PC-9 (cell line): ENCODE results near the gene CNDP1.

Experiments
- EZH2 ChIP-seq: fragments of 200-600 bp; sonication (generic); IDR thresholded peaks from 2 replicates; pipeline ENCODE4 v1.8.0; 2017; ENCODE audit warnings: antibody characterized with exemption, low read depth
- TF ChIP-seq, protein P1 (sequence below): fragments of 200-600 bp; sonication (generic); conservative IDR thresholded peaks from 2 replicates; pipeline ENCODE4 v1.6.1; 2017; ENCODE audit warnings: mixed run types, antibody characterized with exemption, mild to moderate bottlenecking, moderate library complexity

GRCh38 chr18:74611765-74612164, 77.5 kb downstream of the CNDP1 start:
- TF ChIP-seq, protein P1, sequence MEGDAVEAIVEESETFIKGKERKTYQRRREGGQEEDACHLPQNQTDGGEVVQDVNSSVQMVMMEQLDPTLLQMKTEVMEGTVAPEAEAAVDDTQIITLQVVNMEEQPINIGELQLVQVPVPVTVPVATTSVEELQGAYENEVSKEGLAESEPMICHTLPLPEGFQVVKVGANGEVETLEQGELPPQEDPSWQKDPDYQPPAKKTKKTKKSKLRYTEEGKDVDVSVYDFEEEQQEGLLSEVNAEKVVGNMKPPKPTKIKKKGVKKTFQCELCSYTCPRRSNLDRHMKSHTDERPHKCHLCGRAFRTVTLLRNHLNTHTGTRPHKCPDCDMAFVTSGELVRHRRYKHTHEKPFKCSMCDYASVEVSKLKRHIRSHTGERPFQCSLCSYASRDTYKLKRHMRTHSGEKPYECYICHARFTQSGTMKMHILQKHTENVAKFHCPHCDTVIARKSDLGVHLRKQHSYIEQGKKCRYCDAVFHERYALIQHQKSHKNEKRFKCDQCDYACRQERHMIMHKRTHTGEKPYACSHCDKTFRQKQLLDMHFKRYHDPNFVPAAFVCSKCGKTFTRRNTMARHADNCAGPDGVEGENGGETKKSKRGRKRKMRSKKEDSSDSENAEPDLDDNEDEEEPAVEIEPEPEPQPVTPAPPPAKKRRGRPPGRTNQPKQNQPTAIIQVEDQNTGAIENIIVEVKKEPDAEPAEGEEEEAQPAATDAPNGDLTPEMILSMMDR = no peak
- TF ChIP-seq EZH2 = no peak
